ENCODE data around the gene HCFC1. TPM values are rescaled to one million over a fixed set of nuclear protein-coding genes. Genes with fewer than 3 reads are reported as not detected.

HCFC1 gene
- 13.6 TPM for total RNA-seq

- DNase-seq: peak; percentile 93
Observed at GRCh38 chrX:153971450-153972367, at the start of gene HCFC1. TSS of gene HCFC1 (minus strand) at chrX:153971818. CDS start at chrX:153970840, 978 bp downstream.

GRCh38 chrX:154021131-154021611, 49.6 kb upstream of the HCFC1 start:
- no peak for DNase-seq

GRCh38 chrX:154020536-154021115, 49.0 kb upstream of the HCFC1 start:
- DNase-seq: no peak

- DNase-seq: no peak
Observed at GRCh38 chrX:154019633-154020528, 48.3 kb upstream of the HCFC1 start, which contains the start of gene IRAK1. TSS of gene IRAK1 (minus strand) at chrX:154019902. CDS start at chrX:154019812, 90 bp downstream.

- no peak for DNase-seq
Observed at GRCh38 chrX:154019061-154019621, 47.5 kb upstream of the HCFC1 start.

GRCh38 chrX:154018518-154019060, 47.0 kb upstream of the HCFC1 start:
- no peak for DNase-seq

GRCh38 chrX:154017766-154018517, 46.3 kb upstream of the HCFC1 start:
- no peak for DNase-seq

- no peak for DNase-seq
Observed at GRCh38 chrX:154016366-154017076, 44.9 kb upstream of the HCFC1 start.

DNA sequence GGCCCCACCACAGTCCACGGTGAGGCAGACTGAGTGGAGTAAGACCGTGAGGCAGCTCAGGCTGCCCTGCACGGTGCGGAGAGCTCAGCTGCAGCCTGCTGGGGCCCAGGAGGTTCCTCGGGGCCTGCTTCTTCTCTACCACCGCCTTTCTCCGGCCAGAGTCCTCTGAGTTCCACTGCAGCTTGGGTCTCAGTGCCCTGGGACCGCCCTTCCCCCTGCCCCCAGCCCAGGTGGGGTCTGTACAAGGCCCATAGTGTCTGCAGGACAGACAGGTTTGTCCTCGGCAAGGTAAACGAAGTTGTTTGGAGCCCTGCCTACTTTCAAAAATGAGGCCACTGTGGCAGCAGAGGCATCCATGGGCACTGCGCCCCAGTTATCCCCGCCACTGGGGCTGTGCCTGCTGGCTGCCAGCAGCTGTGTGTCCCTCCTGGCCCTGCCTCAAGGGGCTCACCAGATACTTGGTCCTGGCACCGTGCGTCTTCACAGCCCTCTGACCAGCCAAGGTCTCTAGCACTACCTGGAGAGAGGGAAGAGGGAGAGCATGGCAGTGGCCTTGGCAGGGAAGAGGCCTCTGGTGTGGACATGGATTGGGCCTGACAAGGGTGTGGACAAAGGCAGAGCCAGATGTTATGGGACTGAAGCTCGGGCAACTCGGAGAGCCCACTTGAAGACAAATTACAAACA, 44.1 kb upstream of the HCFC1 start:
- DNase-seq: no peak

DNA sequence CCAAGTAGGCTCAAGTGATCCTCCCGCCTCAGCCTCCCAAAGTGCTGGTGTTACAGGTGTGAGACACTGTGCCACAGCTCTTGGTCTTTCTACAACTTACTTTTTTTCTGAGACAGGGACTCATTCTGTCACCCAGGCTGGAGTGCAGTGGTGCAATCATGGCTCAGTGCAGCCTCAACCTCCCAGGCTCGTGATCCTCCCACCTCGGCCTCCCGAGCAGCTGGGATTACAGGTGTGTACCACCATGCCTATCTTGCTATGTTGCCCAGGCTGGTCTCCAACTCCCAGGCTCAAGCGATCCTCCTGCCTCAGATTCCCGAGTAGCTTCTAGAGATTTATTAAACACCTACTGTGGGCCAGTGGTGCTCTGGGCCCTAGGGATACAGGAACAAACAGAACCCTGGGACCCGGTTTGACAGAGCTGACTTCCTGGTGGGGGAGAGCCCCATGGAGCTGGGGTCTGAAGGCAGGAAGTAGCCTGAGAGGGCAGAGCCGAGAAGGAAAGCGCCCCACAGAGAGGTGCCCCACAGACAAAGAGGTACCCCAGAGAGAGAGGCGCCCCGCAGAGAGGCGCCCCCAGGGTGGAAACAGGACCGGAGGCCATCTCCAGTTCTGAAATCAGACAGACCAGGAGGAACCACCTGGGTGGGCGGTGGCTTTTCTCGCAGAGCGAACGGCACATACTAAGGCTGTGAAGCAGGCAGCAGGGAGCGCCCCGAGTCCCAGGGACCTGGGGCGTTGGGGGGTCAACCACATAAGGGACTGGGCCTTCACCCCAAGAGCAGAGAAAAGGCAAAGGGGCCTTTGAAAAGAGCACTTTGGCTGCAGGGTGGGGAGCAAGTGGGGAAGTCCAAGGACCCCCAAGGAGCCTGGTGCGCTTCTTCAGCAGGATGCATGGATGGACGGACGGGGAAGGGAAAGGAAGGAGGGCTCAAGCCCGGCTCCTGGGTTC, 43.1 kb upstream of the HCFC1 start:
- no peak for DNase-seq

GRCh38 chrX:154013614-154014360, 42.2 kb upstream of the HCFC1 start:
- no peak for DNase-seq

DNA sequence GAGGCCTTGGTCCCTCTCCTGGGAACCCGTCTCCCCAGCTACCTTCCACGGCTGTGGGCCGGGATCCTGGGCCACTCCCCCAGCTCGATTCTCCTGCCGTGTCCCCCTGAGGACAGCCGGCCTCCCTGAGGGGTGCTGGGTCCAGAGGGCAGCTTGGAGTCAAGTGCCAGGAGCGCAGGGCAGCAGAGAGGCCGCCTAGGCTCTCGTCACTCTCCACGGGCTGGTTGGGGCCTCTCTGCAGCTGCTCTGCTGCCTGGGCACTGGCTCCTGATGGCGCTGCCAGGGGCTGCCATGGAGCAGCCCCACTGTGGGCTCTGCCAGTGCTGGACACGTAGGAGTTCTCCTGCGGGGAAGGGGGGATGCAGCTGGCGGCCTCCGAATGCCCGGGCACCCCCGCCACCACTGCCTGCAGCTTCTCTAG, 41.4 kb upstream of the HCFC1 start:
- no peak for DNase-seq

DNA sequence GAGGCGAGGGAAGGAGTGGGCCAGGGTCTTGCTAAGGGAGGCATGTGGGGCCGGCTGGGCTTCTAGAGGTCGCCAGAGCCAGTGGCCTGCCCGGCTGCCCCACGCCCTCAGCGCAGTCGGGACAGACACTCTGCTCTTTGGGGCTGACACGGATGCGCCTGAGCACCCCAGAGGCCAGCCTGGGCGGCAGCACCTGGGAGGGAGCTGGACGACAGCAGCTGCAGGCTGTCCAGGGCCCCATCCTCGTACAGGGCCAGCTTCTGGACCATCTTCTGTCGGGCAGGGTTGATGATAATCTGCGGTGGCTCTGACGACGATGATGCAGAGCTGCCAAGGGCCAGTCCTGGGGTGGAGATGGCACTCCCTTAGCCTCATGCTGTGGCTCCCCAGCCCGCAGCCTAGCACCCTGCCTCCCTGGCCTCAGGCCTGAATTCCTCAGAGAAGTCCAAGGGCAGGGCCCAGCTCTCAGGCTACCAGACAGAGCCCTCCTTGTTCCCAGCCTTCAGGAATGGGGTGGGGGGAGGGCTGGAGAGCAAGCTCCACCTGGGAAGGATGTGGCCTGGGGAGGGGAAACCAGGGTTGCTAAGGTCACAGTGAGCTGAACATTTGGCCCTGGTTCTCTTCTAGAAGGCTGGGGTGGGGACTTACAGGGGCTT, 40.8 kb upstream of the HCFC1 start:
- no peak for DNase-seq

- DNase-seq: no peak
Observed at GRCh38 chrX:154011376-154012335, 40.0 kb upstream of the HCFC1 start.

GRCh38 chrX:154010330-154011087, 38.9 kb upstream of the HCFC1 start:
- no peak for DNase-seq

Data from skin of body (tissue), 2 donors.